NCI-H146 (cell line): Measurements from ENCODE around the gene LGI1.
A peak's percentile ranks its signal among the peaks of the same experiment; 100 is the strongest.
"Not testable (repeated sequence)": the region's sequence is repeated elsewhere in the genome, so short reads cannot be mapped to it uniquely, and the experiment has no call there.

Experiments
- DNase-seq: peaks from one replicate; lab custom pipeline; 2025; lab: John Stamatoyannopoulos, UW

The LGI1 gene

GRCh38 chr10:93807371-93807770 lies 49.6 kb downstream of the LGI1 start:
- no peak for DNase-seq

DNA sequence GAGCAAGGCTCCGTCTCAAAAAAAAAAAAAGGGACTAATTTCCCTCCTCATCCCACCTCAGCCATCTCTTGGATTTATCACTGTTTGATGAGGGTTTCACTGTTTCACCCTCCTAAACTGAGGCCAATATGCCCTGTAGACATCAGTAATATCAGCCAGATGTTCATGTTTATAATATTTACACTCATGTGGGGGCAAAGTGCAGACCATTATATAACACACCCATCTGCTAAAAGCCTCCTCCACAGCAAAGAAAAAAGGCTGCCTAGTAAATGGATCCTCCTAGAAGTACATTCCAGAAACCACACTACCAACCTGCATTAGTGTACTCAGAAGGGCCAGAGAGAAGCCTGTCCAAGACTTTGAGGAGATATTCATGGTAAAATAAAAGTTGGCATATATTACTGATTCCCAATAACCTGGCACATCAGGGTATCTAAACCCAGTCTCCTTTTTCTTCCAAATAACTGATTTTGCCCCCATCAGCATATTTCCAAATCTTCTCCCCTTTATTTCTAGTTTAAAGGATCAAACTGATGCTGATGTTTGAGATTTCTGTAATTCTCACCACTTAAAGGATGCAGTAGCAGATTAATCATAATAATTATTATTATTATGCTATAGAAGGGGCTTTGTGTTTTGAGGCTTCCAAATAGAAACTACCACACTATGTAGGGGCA lies 55.1 kb downstream of the LGI1 start:
- DNase-seq = no peak

- peak; percentile 65 for DNase-seq
These were observed 56.0 kb downstream of the LGI1 start for GRCh38 chr10:93813507-93814465.

- peak; percentile 80 for DNase-seq
These were observed 57.8 kb downstream of the LGI1 start for GRCh38 chr10:93815304-93816096.

DNA sequence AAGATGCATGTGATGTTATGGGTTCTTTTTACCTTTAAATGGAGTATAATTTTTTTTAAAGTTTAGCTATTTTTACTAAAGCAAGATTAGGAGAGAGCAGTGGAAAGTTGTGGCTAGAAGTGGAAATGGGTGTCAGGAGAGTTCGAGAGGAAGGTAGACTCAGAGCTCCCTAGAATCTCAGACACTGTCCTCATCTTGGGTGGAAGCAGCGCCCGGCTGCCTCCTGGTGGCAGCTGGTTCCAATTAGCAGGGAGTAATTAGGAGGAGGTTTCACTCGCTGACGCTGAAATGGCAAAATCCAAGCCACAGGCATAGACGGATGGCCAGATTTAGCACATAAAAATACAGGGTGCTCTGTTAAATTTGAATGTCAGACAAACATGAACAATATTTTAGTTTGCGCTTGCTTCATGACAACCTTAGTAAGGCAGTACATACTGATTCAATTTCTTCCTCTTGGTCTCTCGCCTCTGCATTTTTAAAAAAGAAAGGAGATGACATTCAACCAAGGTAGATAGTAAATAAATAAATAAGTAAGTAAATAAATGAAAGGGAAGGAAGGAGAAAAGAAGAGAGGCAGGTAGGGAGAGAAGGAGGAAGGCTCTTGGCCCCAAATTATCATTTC lies 58.5 kb downstream of the LGI1 start:
- peak; percentile 76 for DNase-seq

- DNase-seq = no peak
These were observed 60.4 kb downstream of the LGI1 start for GRCh38 chr10:93818086-93818485.

GRCh38 chr10:93819520-93819919 lies 61.8 kb downstream of the LGI1 start:
- no peak for DNase-seq

DNA sequence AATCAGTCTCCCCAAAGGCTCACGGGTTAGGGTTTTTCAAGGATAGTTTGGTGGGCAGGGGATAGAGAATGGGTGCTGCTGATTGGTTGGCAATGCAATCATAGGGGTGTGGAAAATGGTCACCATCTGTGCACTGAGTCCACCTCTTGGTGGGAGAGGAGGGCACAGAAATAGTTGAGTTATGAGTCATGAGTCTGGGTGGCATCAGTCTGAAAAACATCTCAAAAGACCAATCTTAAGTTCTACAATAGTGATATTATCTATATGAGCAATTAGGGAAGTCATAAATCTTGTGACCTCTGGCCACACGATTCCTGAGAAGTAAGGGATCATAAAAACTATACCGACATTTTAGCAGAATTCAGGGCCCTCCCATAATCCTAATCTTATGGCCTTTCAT lies 62.7 kb downstream of the LGI1 start:
- DNase-seq = no peak

- peak; percentile 47 for DNase-seq
These were observed 63.5 kb downstream of the LGI1 start for GRCh38 chr10:93821051-93821772.

- DNase-seq = peak; percentile 75
These were observed 68.6 kb downstream of the LGI1 start for GRCh38 chr10:93826355-93826754.

GRCh38 chr10:93827056-93827804 lies 69.5 kb downstream of the LGI1 start:
- no peak for DNase-seq

DNA sequence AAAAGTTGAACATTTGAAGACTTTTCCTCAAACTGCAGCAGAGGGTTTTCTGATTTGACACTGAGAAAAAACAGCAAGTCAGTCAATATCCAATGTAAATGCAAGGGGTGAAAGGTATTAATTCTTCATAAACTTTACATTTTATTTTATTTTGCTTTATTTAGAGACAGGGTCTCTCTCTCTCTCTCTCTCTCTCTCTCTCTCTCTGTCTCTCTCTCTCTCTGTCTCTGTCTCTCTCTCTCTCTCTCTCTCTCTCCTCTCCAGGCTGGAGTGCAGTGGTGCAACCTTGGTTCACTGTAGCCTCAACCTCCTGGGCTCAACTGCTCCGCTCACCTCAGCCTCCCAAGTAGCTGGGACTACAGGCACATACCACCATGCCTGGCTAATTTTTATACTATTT lies 73.3 kb downstream of the LGI1 start:
- DNase-seq = not testable (repeated sequence)

DNA sequence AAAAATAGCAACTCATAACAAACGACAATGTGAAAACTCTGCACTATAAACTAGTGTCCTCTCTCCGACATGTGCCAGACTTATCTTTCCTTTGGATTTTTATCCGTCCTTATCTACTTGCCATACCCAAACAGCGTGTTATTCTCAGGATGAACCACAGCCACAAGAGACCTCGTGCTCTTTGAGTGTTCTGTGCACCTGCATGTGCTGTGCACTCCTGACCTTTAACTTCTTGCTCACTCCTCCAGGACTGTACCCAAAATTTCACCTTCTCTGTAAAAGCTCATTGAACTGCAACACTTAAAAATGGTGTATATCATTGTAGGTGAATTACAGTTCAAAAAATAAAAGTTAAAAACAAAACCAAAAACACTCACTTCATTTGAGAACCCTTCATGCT lies 78.0 kb downstream of the LGI1 start:
- DNase-seq = no peak

DNA sequence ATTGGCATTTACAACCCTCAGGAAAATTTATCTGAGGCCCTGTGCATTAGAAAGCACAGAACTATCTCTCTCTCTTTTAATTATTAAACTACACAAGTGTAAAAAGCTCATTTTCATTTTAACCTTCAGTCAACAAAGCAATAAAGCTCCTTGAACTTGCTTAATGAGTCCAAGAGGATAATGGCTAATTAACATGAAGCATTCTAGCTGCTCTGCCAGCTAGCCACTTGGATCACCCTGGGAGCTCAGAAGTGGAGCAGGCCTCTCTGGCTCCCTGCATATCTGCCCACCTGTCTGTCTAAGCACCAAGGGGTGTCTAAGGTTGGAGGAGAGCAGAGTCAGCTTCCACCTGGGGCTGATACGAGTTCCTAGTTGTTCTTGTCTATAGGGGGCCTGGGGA lies 80.1 kb downstream of the LGI1 start:
- DNase-seq = peak; percentile 57

DNA sequence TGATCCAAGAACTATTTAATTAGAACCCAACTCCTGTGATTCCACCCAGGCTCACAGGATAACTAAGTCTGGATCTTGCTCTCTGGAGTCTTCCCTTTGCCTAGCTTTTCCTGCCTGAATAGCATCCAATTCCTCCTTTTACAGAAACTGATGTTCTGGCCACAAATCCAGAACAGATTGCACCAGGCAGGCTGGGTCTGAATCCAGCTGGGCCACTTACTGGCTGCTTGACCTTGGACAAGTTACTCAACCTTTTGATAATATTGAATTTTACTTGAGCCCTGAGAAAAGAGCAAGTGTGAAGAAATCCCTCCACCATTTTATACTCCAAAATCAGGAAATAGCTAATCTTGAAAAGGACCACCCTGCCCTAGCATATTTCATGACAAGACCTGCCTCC lies 80.5 kb downstream of the LGI1 start:
- no peak for DNase-seq

GRCh38 chr10:93841961-93842360 lies 84.2 kb downstream of the LGI1 start:
- DNase-seq = peak; percentile 80

- no peak for DNase-seq
These were observed 87.4 kb downstream of the LGI1 start for GRCh38 chr10:93844979-93845626.
